NT2/D1 (cell line): ENCODE results near the gene CDC42BPG.

Experiments used
- SUZ12 ChIP-seq: IDR thresholded peaks from 2 replicates; pipeline ENCODE4 v1.6.1; 2011; ENCODE audit not compliant: insufficient read length, insufficient read depth; ENCODE audit errors: extremely low read depth
- YY1 ChIP-seq: IDR thresholded peaks from 2 replicates; pipeline ENCODE4 v1.6.1; 2011; ENCODE audit not compliant: insufficient read length, insufficient read depth

DNA sequence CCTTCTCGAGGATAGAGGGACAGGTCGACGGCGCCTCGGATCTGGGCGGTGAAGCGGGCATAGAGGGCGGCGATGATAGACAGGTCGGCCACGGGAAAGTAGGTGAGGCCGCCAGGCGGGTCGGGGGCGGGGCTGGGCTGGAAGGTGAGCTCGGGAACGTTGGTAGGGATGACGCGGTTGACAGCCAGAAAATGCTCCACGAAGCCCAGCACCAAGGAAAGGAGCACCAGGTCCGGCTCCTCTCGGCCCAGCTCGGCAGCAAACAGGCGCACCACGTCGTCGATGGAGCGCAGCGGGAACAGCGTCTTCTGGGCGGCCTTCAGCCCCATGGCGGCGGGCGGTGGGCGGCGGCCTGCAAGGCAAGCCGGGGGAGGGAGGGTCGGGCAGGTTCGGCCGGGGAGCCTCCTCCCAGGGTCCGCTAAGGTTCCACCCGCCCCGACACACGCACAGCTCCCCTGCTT is 34.6 kb downstream of the CDC42BPG start:
- TF ChIP-seq SUZ12 (no peak), YY1 (no peak)
